SK-N-SH (cell line): Measurements from ENCODE around the gene FMO1. TPM values are rescaled to one million over a fixed set of nuclear protein-coding genes. Genes with fewer than 3 reads are reported as not detected.

ENCODE experiments used
- CTCF ChIA-PET: fragments of 300-600, 350-600 bp; formaldehyde crosslinking; extraction: SDS; loops from one replicate; lab custom pipeline; 2021; lab: Yijun Ruan, JAX
- POLR2A ChIA-PET: fragments of 350-600 bp; sonication (Branson Sonifier 250); formaldehyde crosslinking; extraction: SDS; loops from one replicate; lab custom pipeline; 2020; ENCODE audit warnings: antibody characterized with exemption, inconsistent platforms; lab: Yijun Ruan, JAX
- DNase-seq: peaks from one replicate; pipeline ENCODE4 v3.0.0; 2012
- H2AFZ ChIP-seq: fragments of 200-600 bp; sonication (generic); 2 replicates; pipeline ENCODE4 v1.8.1; 2016; ENCODE audit warnings: antibody characterized with exemption, mild to moderate bottlenecking, low read depth
- H3F3A ChIP-seq: fragments of 200-600 bp; sonication (generic); replicated peaks from 2 replicates; pipeline ENCODE3; 2016; ENCODE audit warnings: antibody characterized with exemption, mild to moderate bottlenecking; ENCODE audit not compliant: insufficient read depth
- H3K27ac ChIP-seq, 2 experiments: fragments of 200-500 bp in 1 of 2; fragments of 200-600 bp in 1 of 2; sonication (Bioruptor generic) in 1 of 2; sonication (generic), shearing (Covaris generic) in 1 of 2; 2 replicates each; pipeline versions ENCODE4 v1.5.1 to v1.6.1; 2014 to 2016; ENCODE audit warnings: low read depth in 2 of 2, inconsistent platforms in 1 of 2, low read length in 1 of 2, mild to moderate bottlenecking in 1 of 2, mixed read lengths in 1 of 2
- H3K27me3 ChIP-seq: fragments of 200-600 bp; sonication (generic), shearing (Covaris generic); 2 replicates; pipeline ENCODE4 v1.6.1; 2016; ENCODE audit warnings: mixed run types; ENCODE audit not compliant: insufficient read depth
- H3K36me3 ChIP-seq, 2 experiments: fragments of 200-500 bp in 1 of 2; fragments of 200-600 bp in 1 of 2; sonication (Bioruptor generic) in 1 of 2; sonication (generic) in 1 of 2; replicated peaks in 1 of 2; 2 replicates each; pipeline versions ENCODE3 to v1.5.1; 2014 to 2016; ENCODE audit warnings: low read length in 1 of 2, mild to moderate bottlenecking in 1 of 2; ENCODE audit not compliant: insufficient read depth in 2 of 2, control insufficient read depth in 1 of 2
- H3K4me1 ChIP-seq, 2 experiments: fragments of 200-500 bp in 1 of 2; fragments of 200-600 bp in 1 of 2; sonication (Bioruptor generic) in 1 of 2; sonication (generic), shearing (Covaris generic) in 1 of 2; 2 replicates each; pipeline versions ENCODE4 v1.5.1 to v1.6.1; 2014 to 2016; ENCODE audit warnings: low read depth in 1 of 2, low read length in 1 of 2, mixed run types in 1 of 2; ENCODE audit not compliant: insufficient read depth in 2 of 2, control insufficient read depth in 1 of 2
- H3K4me2 ChIP-seq: fragments of 200-600 bp; sonication (generic), shearing (Covaris generic); 2 replicates; pipeline ENCODE4 v1.6.1; 2017; ENCODE audit warnings: mixed run types
- H3K4me3 ChIP-seq, 2 experiments: fragments of 200-500 bp in 1 of 2; fragments of 200-600 bp in 1 of 2; sonication (Bioruptor generic) in 1 of 2; sonication (generic), shearing (Covaris generic) in 1 of 2; 2 replicates each; pipeline versions ENCODE4 v1.5.1 to v1.8.1; 2014 to 2016; ENCODE audit warnings: low read depth in 2 of 2, inconsistent platforms in 1 of 2, low read length in 1 of 2, mild to moderate bottlenecking in 1 of 2, mixed read lengths in 1 of 2, moderate library complexity in 1 of 2
- H3K79me2 ChIP-seq: fragments of 200-600 bp; sonication (generic); 2 replicates; pipeline ENCODE4 v1.8.1; 2017; ENCODE audit warnings: mild to moderate bottlenecking; ENCODE audit not compliant: insufficient read depth
- H3K9ac ChIP-seq: fragments of 200-600 bp; sonication (generic); 2 replicates; pipeline ENCODE4 v1.6.1; 2017; ENCODE audit warnings: mixed run types
- H3K9me2 ChIP-seq: fragments of 200-600 bp; sonication (generic); 2 replicates; pipeline ENCODE4 v1.6.1; 2017; ENCODE audit warnings: mixed run types
- H3K9me3 ChIP-seq: fragments of 200-600 bp; sonication (generic); 2 replicates; pipeline ENCODE4 v1.6.1; 2017; ENCODE audit warnings: mixed run types, mild to moderate bottlenecking, moderate library complexity
- H4K20me1 ChIP-seq: fragments of 200-600 bp; sonication (generic); 2 replicates; pipeline ENCODE4 v1.6.1; 2017; ENCODE audit warnings: mild to moderate bottlenecking, mixed run types; ENCODE audit not compliant: insufficient read depth
- ELF1 ChIP-seq: IDR thresholded peaks from 2 replicates; pipeline ENCODE4 v1.4.0; 2012
- EZH2phosphoT487 ChIP-seq: fragments of 200-600 bp; sonication (generic); IDR thresholded peaks from 2 replicates; pipeline ENCODE4 v1.6.1; 2017; ENCODE audit warnings: low read depth, mixed run types, mild to moderate bottlenecking, antibody characterized with exemption, moderate library complexity, borderline replicate concordance
- FOXJ3 ChIP-seq: sonication (generic); formaldehyde crosslinking; IDR thresholded peaks from 2 replicates; pipeline ENCODE4 v1.5.1; 2020; ENCODE audit warnings: mild to moderate bottlenecking, missing genetic modification reagents
- GABPA ChIP-seq: IDR thresholded peaks from 2 replicates; pipeline ENCODE4 v1.4.0; 2012; ENCODE audit warnings: low read depth, mild to moderate bottlenecking
- GATA2 ChIP-seq: sonication (generic); formaldehyde crosslinking; IDR thresholded peaks from 2 replicates; pipeline ENCODE4 v1.5.0; 2020; ENCODE audit warnings: mild to moderate bottlenecking, missing genetic modification reagents
- JUND ChIP-seq: IDR thresholded peaks from 2 replicates; pipeline ENCODE4 v1.4.0; 2012
- MXI1 ChIP-seq: IDR thresholded peaks from 2 replicates; pipeline ENCODE4 v1.6.1; 2012; ENCODE audit warnings: mild to moderate bottlenecking, low read depth, low read length, improper control_type of control experiment
- NRF1 ChIP-seq: IDR thresholded peaks from 2 replicates; pipeline ENCODE4 v1.6.1; 2012; ENCODE audit warnings: low read depth, mild to moderate bottlenecking, low read length
- RCOR1 ChIP-seq: fragments of 150-350 bp; IDR thresholded peaks from 2 replicates; pipeline ENCODE4 v1.6.1; 2017; ENCODE audit warnings: antibody characterized with exemption, low read length
- RFX5 ChIP-seq: IDR thresholded peaks from 2 replicates; pipeline ENCODE4 v1.6.1; 2012; ENCODE audit warnings: mild to moderate bottlenecking, improper control_type of control experiment, low read length
- SMC3 ChIP-seq: IDR thresholded peaks from 2 replicates; pipeline ENCODE4 v1.6.1; 2012; ENCODE audit warnings: low read depth, low read length, improper control_type of control experiment
- TAF1 ChIP-seq: IDR thresholded peaks from 2 replicates; pipeline ENCODE4 v1.6.1; 2012; ENCODE audit warnings: low read depth, mild to moderate bottlenecking, low read length, moderate library complexity, borderline replicate concordance
- TCF12 ChIP-seq: IDR thresholded peaks from 2 replicates; pipeline ENCODE4 v1.4.0; 2012
- YY1 ChIP-seq: IDR thresholded peaks from 2 replicates; pipeline ENCODE4 v1.4.0; 2012; ENCODE audit warnings: low read depth, mild to moderate bottlenecking
- WGBS: methylation state at CpG from one replicate; pipeline ENCODE4 v1.1.6; 2017; ENCODE audit warnings: low lambda C conversion rate; 5-methylcytosine and 5-hydroxymethylcytosine counted together
- polyA plus RNA-seq, 3 experiments: library from polyadenylated mRNA; depleted of rRNA; stranded (reverse); fragments of >200 nt; gene quantifications; 2 replicates each; pipeline ENCODE4 v1.2.3, GENCODE V29; 2012
- TF ChIP-seq, protein P1 (sequence below): IDR thresholded peaks from 2 replicates; pipeline ENCODE4 v1.4.0; 2012; ENCODE audit warnings: low read depth, borderline replicate concordance
- TF ChIP-seq, protein P2 (sequence below): IDR thresholded peaks from 2 replicates; pipeline ENCODE4 v1.4.0; 2012; ENCODE audit warnings: low read depth
- TF ChIP-seq, protein P3 (sequence below): IDR thresholded peaks from 2 replicates; pipeline ENCODE4 v1.6.1; 2012; ENCODE audit warnings: mild to moderate bottlenecking, low read depth, low read length, moderate library complexity
- TF ChIP-seq, protein P4 (sequence below): IDR thresholded peaks from 2 replicates; pipeline ENCODE4 v1.4.0; 2012; ENCODE audit warnings: low read depth, borderline replicate concordance
- TF ChIP-seq, protein P5 (sequence below): fragments of 150-350 bp; IDR thresholded peaks from 2 replicates; pipeline ENCODE4 v1.6.1; 2017; ENCODE audit warnings: antibody characterized with exemption, low read length, low read depth, borderline replicate concordance

Gene FMO1
- polyA plus RNA-seq, 1 of the 3 experiments (the other 2 are of a cell fraction), result not detected

DNA sequence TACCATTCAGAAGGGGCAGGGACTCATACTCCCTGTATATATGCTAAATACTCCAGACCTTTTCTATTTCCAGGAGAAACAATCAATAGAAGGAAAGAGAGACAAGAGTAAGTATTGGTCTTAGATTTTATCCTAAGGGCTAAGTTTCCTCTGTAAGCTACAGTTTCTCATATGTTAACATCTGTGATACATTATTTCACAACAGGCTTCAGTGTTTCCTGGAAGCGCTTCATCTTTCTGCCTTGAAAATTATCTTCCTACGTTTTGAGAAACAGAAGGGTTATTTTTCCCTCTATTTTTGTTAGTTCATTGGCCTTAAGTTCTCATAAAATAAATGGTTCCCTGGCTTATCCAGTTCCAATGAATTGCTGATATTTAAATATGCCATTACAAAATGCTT is 15.6 kb downstream of the FMO1 start:
- ChIA-PET POLR2A (no interaction called here), CTCF (no interaction called here)
- Histone ChIP-seq H3K4me2 (no peak overlapping the region), H3F3A (no peaks in the 10 kb centered on the region), H3K36me3 (peaks cover 0 to 4% of the 10 kb centered on the region in 2 experiments), H4K20me1 (no peaks in the 10 kb centered on the region), H3K4me1 (no peaks in the 10 kb centered on the region), H3K9me2 (no peaks in the 10 kb centered on the region), H2AFZ (no peak overlapping the region), H3K27ac (no peak overlapping the region), H3K27me3 (peaks cover 40% of the 10 kb centered on the region; the same call in 1 of the 2 replicates), H3K9ac (no peak overlapping the region)
- 8% methylated on average over 2 of the region's 2 CpGs for WGBS
- no peak for DNase-seq
- no peak for TF ChIP-seq ELF1
- TF ChIP-seq RFX5, result no peak
- no peak for TF ChIP-seq FOXJ3
- no peak for TF ChIP-seq YY1
- TF ChIP-seq TCF12, result no peak
- no peak for TF ChIP-seq EZH2phosphoT487
- TF ChIP-seq RCOR1, result no peak
- no peak for TF ChIP-seq MXI1
- no peak for TF ChIP-seq SMC3
- no peak for TF ChIP-seq GABPA
- no peak for TF ChIP-seq JUND
- TF ChIP-seq, protein P1, sequence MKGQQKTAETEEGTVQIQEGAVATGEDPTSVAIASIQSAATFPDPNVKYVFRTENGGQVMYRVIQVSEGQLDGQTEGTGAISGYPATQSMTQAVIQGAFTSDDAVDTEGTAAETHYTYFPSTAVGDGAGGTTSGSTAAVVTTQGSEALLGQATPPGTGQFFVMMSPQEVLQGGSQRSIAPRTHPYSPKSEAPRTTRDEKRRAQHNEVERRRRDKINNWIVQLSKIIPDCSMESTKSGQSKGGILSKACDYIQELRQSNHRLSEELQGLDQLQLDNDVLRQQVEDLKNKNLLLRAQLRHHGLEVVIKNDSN, result no peak
- TF ChIP-seq, protein P2, sequence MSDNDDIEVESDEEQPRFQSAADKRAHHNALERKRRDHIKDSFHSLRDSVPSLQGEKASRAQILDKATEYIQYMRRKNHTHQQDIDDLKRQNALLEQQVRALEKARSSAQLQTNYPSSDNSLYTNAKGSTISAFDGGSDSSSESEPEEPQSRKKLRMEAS, result no peak
- no peak for TF ChIP-seq NRF1
- TF ChIP-seq TAF1, result no peak
- TF ChIP-seq, protein P3, sequence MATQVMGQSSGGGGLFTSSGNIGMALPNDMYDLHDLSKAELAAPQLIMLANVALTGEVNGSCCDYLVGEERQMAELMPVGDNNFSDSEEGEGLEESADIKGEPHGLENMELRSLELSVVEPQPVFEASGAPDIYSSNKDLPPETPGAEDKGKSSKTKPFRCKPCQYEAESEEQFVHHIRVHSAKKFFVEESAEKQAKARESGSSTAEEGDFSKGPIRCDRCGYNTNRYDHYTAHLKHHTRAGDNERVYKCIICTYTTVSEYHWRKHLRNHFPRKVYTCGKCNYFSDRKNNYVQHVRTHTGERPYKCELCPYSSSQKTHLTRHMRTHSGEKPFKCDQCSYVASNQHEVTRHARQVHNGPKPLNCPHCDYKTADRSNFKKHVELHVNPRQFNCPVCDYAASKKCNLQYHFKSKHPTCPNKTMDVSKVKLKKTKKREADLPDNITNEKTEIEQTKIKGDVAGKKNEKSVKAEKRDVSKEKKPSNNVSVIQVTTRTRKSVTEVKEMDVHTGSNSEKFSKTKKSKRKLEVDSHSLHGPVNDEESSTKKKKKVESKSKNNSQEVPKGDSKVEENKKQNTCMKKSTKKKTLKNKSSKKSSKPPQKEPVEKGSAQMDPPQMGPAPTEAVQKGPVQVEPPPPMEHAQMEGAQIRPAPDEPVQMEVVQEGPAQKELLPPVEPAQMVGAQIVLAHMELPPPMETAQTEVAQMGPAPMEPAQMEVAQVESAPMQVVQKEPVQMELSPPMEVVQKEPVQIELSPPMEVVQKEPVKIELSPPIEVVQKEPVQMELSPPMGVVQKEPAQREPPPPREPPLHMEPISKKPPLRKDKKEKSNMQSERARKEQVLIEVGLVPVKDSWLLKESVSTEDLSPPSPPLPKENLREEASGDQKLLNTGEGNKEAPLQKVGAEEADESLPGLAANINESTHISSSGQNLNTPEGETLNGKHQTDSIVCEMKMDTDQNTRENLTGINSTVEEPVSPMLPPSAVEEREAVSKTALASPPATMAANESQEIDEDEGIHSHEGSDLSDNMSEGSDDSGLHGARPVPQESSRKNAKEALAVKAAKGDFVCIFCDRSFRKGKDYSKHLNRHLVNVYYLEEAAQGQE, result no peak
- TF ChIP-seq, all 33 proteins: peak for 0
- H3K4me3 ChIP-seq, result no peak overlapping the region
- no peaks in the 10 kb centered on the region for H3K79me2 ChIP-seq
- no peaks in the 10 kb centered on the region for H3K9me3 ChIP-seq

DNA sequence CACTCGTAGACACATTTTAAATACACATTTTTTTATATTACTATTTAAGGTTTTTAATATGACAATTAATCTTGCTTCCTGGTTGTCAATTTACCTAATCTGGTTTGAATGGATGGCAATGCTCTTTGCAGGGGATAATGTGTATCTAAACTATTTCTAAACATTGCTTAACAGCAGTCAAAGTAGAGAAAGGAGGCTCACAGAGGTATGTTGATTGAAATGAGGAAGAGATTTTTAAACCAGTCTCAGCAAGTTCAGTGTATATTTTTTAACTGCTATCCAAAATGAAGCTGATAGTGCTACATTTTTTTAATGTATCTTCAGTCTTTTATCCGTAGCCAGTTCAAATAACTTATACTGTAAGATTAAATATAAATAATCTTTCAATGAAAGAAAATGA is 17.4 kb downstream of the FMO1 start:
- no peak overlapping the region for H3K4me2 ChIP-seq
- POLR2A ChIA-PET, result no interaction called here
- no peak for DNase-seq
- TF ChIP-seq, protein P2, result no peak
- TF ChIP-seq GATA2 (CRISPR knock-in tag), result no peak
- TF ChIP-seq, protein P4, sequence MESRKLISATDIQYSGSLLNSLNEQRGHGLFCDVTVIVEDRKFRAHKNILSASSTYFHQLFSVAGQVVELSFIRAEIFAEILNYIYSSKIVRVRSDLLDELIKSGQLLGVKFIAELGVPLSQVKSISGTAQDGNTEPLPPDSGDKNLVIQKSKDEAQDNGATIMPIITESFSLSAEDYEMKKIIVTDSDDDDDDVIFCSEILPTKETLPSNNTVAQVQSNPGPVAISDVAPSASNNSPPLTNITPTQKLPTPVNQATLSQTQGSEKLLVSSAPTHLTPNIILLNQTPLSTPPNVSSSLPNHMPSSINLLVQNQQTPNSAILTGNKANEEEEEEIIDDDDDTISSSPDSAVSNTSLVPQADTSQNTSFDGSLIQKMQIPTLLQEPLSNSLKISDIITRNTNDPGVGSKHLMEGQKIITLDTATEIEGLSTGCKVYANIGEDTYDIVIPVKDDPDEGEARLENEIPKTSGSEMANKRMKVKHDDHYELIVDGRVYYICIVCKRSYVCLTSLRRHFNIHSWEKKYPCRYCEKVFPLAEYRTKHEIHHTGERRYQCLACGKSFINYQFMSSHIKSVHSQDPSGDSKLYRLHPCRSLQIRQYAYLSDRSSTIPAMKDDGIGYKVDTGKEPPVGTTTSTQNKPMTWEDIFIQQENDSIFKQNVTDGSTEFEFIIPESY, result no peak
- TF ChIP-seq, protein P5, sequence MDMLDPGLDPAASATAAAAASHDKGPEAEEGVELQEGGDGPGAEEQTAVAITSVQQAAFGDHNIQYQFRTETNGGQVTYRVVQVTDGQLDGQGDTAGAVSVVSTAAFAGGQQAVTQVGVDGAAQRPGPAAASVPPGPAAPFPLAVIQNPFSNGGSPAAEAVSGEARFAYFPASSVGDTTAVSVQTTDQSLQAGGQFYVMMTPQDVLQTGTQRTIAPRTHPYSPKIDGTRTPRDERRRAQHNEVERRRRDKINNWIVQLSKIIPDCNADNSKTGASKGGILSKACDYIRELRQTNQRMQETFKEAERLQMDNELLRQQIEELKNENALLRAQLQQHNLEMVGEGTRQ, result no peak

More for the DNA sequence above, 17.4 kb downstream of the FMO1 start:
- Histone ChIP-seq H3K27ac (no peak overlapping the region), H3K4me1 (no peaks in the 10 kb centered on the region), H3K4me3 (no peak overlapping the region), H3K36me3 (peaks cover 0 to 4% of the 10 kb centered on the region in 2 experiments), H4K20me1 (no peaks in the 10 kb centered on the region), H3K9me2 (no peaks in the 10 kb centered on the region), H3F3A (no peaks in the 10 kb centered on the region), H2AFZ (no peak overlapping the region), H3K9ac (no peak overlapping the region), H3K79me2 (no peaks in the 10 kb centered on the region), H3K27me3 (peaks cover 35% of the 10 kb centered on the region; the same call in 1 of the 2 replicates), H3K9me3 (no peaks in the 10 kb centered on the region)
- 3% methylated on average over 2 of the region's 2 CpGs for WGBS
- CTCF ChIA-PET, result no interaction called here
